ENCODE data around the gene ATXN2L.

- TF ChIP-seq POLR2AphosphoS5 (IDR thresholded peaks at IDR 0.05; ENCODE audit: low read depth, low read length) (no peak), SIN3A (IDR thresholded peaks at IDR 0.05; ENCODE audit: borderline replicate concordance, insufficient read depth, low read length) (no peak), TAF1 (IDR thresholded peaks at IDR 0.05; ENCODE audit: borderline replicate concordance, insufficient read depth, low read length) (no peak)
Measured at GRCh38 chr16:28858421-28858820, 35.6 kb downstream of the ATXN2L start.
